K562 (cell line): ENCODE measurements around the gene SYNE1. TPM values are rescaled to one million over a fixed set of nuclear protein-coding genes. Genes with fewer than 3 reads are reported as not detected.

Experiments
- ATAC-seq: fragments of 200-7000 bp; cut with Tn5 transposase; 3 replicates; pipeline ENCODE4 v1.9.1; 2020; ENCODE audit warnings: moderate library complexity
- BruUV-seq: library from RNA; stranded (reverse); fragments of 400-500 nt; replicated peaks from 2 replicates; lab custom pipeline; 2021; lab: Mats Ljungman, UMichigan
- CTCF ChIA-PET: fragments of 300-600 bp; formaldehyde crosslinking; extraction: SDS; loops from one replicate; lab custom pipeline; 2021; ENCODE audit warnings: low intra/inter-chr PET ratio; lab: Yijun Ruan, JAX
- POLR2A ChIA-PET: fragments of 300-600, 350-650 bp; sonication (Branson Sonifier 250); formaldehyde crosslinking; extraction: SDS; loops from one replicate; lab custom pipeline; 2021; ENCODE audit warnings: antibody characterized with exemption, inconsistent platforms; lab: Yijun Ruan, JAX
- DNase-seq, 4 experiments: peaks; one replicate each; pipeline versions ENCODE4 v3.0.0 to v3.0.0-alpha.2; 2011 to 2018; ENCODE audit warnings: low spot score in 3 of 4, mixed read lengths in 3 of 4; ENCODE audit errors: extremely low read depth in 1 of 4
- FAIRE-seq: peaks from 2 replicates; lab custom pipeline; 2011; peaks lifted over from hg19 to GRCh38; lab: Jason Lieb, UNC
- H2AFZ ChIP-seq: 2 replicates; pipeline ENCODE4 v1.6.0; 2011; ENCODE audit warnings: low read depth, low read length, control low read depth, inconsistent platforms
- H3K27ac ChIP-seq: fragments of 200-600 bp; 3 replicates; pipeline ENCODE4 v1.8.0; 2011; ENCODE audit warnings: low read depth, mild to moderate bottlenecking, control low read depth, inconsistent platforms, low read length, moderate library complexity, mixed read lengths; ENCODE audit errors: extremely low read depth
- H3K27me3 ChIP-seq, 2 experiments: fragments of 300-600 bp in 1 of 2; 2 replicates in 1 of 2; 3 replicates in 1 of 2; pipeline versions ENCODE4 v1.6.0 to v1.8.0; 2011; ENCODE audit warnings: inconsistent platforms in 2 of 2, low read length in 2 of 2, mild to moderate bottlenecking in 1 of 2, mixed read lengths in 1 of 2, moderate library complexity in 1 of 2; ENCODE audit not compliant: control insufficient read depth in 2 of 2, insufficient read depth in 2 of 2
- H3K36me3 ChIP-seq: fragments of 300-600 bp; 3 replicates; pipeline ENCODE4 v1.8.0; 2011; ENCODE audit warnings: mild to moderate bottlenecking, low read length, inconsistent platforms; ENCODE audit not compliant: control insufficient read depth, insufficient read depth
- H3K4me1 ChIP-seq, 2 experiments: fragments of 200-600 bp in 1 of 2; replicated peaks in 1 of 2; 2 replicates in 1 of 2; 3 replicates in 1 of 2; pipeline versions ENCODE4 v1.5.1 to v1.8.0; 2011; ENCODE audit warnings: inconsistent platforms in 2 of 2, low read length in 2 of 2, mild to moderate bottlenecking in 1 of 2, mixed read lengths in 1 of 2, moderate library complexity in 1 of 2; ENCODE audit not compliant: control insufficient read depth in 2 of 2, insufficient read depth in 2 of 2
- H3K4me2 ChIP-seq: 2 replicates; pipeline ENCODE4 v1.6.1; 2011; ENCODE audit warnings: low read length, control low read depth, inconsistent platforms, mixed read lengths; ENCODE audit not compliant: insufficient read depth
- H3K4me3 ChIP-seq: fragments of 200-600 bp; sonication (generic), shearing (Covaris generic); 2 replicates; pipeline ENCODE4 v1.5.1; 2016; ENCODE audit warnings: control low read depth, inconsistent platforms
- H3K79me2 ChIP-seq: fragments of 200-600 bp; 3 replicates; pipeline ENCODE4 v1.8.0; 2011; ENCODE audit warnings: low read length, inconsistent platforms; ENCODE audit not compliant: control insufficient read depth, insufficient read depth
- H3K9ac ChIP-seq, 2 experiments: 2 replicates each; pipeline versions ENCODE4 v1.6.0 to v1.6.1; 2011; ENCODE audit warnings: low read depth in 2 of 2, low read length in 2 of 2, control low read depth in 1 of 2, inconsistent platforms in 1 of 2, mild to moderate bottlenecking in 1 of 2, mixed read lengths in 1 of 2; ENCODE audit not compliant: insufficient read depth in 1 of 2
- H3K9me1 ChIP-seq: one replicate; pipeline ENCODE4 v1.6.0; 2011; ENCODE audit warnings: inconsistent platforms, mild to moderate bottlenecking, low read length, moderate library complexity; ENCODE audit not compliant: control insufficient read depth, insufficient read depth
- H3K9me3 ChIP-seq: replicated peaks from 2 replicates; pipeline ENCODE4 v1.5.1; 2011; ENCODE audit warnings: low read depth, low read length, inconsistent platforms; ENCODE audit not compliant: control insufficient read depth, insufficient read depth
- H4K20me1 ChIP-seq: replicated peaks from 2 replicates; pipeline ENCODE4 v1.6.1; 2011; ENCODE audit warnings: low read length, inconsistent platforms, mixed read lengths; ENCODE audit not compliant: control insufficient read depth, insufficient read depth
- BHLHE40 ChIP-seq: IDR thresholded peaks from 2 replicates; pipeline ENCODE4 v1.6.1; 2011; ENCODE audit warnings: low read length, improper control_type of control experiment
- BMI1 ChIP-seq: fragments of 150-350 bp; IDR thresholded peaks from 2 replicates; pipeline ENCODE4 v1.6.1; 2014; ENCODE audit warnings: low read length
- NELFE ChIP-seq: IDR thresholded peaks from 2 replicates; pipeline ENCODE4 v1.6.1; 2011; ENCODE audit warnings: mild to moderate bottlenecking; ENCODE audit not compliant: insufficient read depth, insufficient read length
- PHF21A ChIP-seq: fragments of 450-650 bp; IDR thresholded peaks from 2 replicates; pipeline ENCODE4 v1.6.1; 2017; ENCODE audit warnings: low read depth, borderline replicate concordance
- POLR3A ChIP-seq: IDR thresholded peaks from 2 replicates; pipeline ENCODE4 v1.6.1; 2011; ENCODE audit warnings: borderline replicate concordance, mild to moderate bottlenecking, moderate library complexity; ENCODE audit not compliant: insufficient read length, insufficient read depth; ENCODE audit errors: extremely low read depth
- RNF2 ChIP-seq: sonication (generic); IDR thresholded peaks from 2 replicates; pipeline ENCODE4 v1.6.1; 2016
- SAFB2 ChIP-seq: fragments of 200-400 bp; formaldehyde crosslinking; IDR thresholded peaks from 2 replicates; pipeline ENCODE4 v1.6.1; 2018; ENCODE audit warnings: borderline replicate concordance, low read length, low read depth, moderate library complexity; ENCODE audit not compliant: severe bottlenecking
- WGBS: fragments of 100-300 bp; shearing (Covaris generic); methylation state at CpG from one replicate; pipeline ENCODE4 v1.1.6; 2016; ENCODE audit warnings: low coverage, mixed read lengths; ENCODE audit not compliant: insufficient coverage; ENCODE audit errors: missing lambda C conversion rate; 5-methylcytosine and 5-hydroxymethylcytosine counted together
- in situ Hi-C: fragments of 300-500 bp; cut with MboI; formaldehyde crosslinking; loops from 4 replicates; pipeline ENCODE4 v1.15.0; 2018; ENCODE audit warnings: inconsistent platforms, mixed read lengths
- intact Hi-C: fragments of 100-400 bp; cut with micrococcal nuclease; formaldehyde crosslinking; loops from 2 replicates; pipeline ENCODE4 v1.14.2; 2022
- polyA plus RNA-seq, 8 experiments: library from polyadenylated mRNA; depleted of rRNA in 4 of 8; stranded (reverse) in 5 of 8; unstranded in 3 of 8; fragments of >200 nt; fragmentation: Nextera tagmentation in 2 of 8; fragmentation: Illumina TruSeq in 1 of 8; extraction: Ambion mirVana in 2 of 8; extraction: Trizol in 1 of 8; gene quantifications; 2 replicates each; pipeline versions ENCODE4 v1.2.1 to v1.2.3, GENCODE V29; 2011 to 2014; ENCODE audit warnings: inconsistent platforms in 1 of 8, missing spikeins in 1 of 8
- total RNA-seq, 7 experiments: library from RNA; depleted of rRNA in 6 of 7; stranded (reverse); fragments of >200 nt in 6 of 7; fragmentation: Illumina TruSeq in 2 of 7; extraction: Trizol in 2 of 7; gene quantifications; 2 replicates each; pipeline versions ENCODE4 v1.2.1 to v1.2.3, GENCODE V29; 2011 to 2021; ENCODE audit warnings: low replicate concordance in 1 of 7
- TF ChIP-seq, protein P1 (sequence below): sonication (generic); formaldehyde crosslinking; IDR thresholded peaks from 2 replicates; pipeline ENCODE4 v1.8.0; 2022; ENCODE audit warnings: missing genetic modification reagents, mild to moderate bottlenecking, borderline replicate concordance
- TF ChIP-seq, protein P2 (sequence below), 2 experiments: IDR thresholded peaks; 2 replicates each; pipeline ENCODE4 v1.6.1; 2012; ENCODE audit warnings: improper control_type of control experiment in 2 of 2, low read depth in 2 of 2, low read length in 2 of 2, borderline replicate concordance in 1 of 2

Gene SYNE1
- total and polyA plus RNA-seq, 9 of the 15 experiments (the other 6 are each of a cell fraction or from before 2014, with no cell fraction given): under 0.01 to 0.42 (median 0.08) TPM; not detected in 1

DNA sequence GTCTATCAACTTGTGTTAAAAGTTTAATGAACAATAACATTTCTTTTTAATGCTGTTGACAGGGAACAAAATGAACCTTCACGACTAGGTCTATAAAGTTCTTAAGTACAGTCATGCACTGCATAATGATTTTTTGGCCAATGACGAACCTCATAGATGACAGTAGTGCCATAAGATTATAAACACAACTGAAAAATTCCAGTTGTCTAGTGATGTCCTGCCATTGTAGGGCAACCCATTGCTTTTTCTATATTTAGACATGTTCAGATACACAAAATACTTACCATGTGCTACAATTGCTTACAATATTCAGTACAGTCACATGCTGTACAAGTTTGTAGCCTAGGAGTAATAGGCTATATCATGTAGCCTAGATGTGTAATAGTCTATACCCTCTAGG, 93.6 kb downstream of the SYNE1 start:
- peaks cover 1% of the 10 kb centered on the region; the same call in 1 of the 2 replicates for H3K9me3 ChIP-seq
- H3K36me3 ChIP-seq: no peaks in the 10 kb centered on the region
- POLR2A ChIA-PET: no interaction called here
- DNase-seq (no peak), ATAC-seq (no peak), FAIRE-seq (no peak)
- intact Hi-C loops: no loop called here
- no peaks in the 10 kb centered on the region for H4K20me1 ChIP-seq
- H2AFZ ChIP-seq: no peak overlapping the region
- H3K4me1 ChIP-seq: no peaks in the 10 kb centered on the region
- no peak overlapping the region for H3K4me2 ChIP-seq
- BruUV-seq: no TSS peak
- no peak overlapping the region for H3K9ac ChIP-seq
- TF ChIP-seq SAFB2 (no peak), BMI1 (no peak), PHF21A (no peak), RNF2 (no peak), NELFE (no peak), POLR3A (no peak), BHLHE40 (no peak)
- TF ChIP-seq, protein P1, sequence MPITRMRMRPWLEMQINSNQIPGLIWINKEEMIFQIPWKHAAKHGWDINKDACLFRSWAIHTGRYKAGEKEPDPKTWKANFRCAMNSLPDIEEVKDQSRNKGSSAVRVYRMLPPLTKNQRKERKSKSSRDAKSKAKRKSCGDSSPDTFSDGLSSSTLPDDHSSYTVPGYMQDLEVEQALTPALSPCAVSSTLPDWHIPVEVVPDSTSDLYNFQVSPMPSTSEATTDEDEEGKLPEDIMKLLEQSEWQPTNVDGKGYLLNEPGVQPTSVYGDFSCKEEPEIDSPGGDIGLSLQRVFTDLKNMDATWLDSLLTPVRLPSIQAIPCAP (CRISPR knock-in tag): no peak
- TF ChIP-seq, protein P2, sequence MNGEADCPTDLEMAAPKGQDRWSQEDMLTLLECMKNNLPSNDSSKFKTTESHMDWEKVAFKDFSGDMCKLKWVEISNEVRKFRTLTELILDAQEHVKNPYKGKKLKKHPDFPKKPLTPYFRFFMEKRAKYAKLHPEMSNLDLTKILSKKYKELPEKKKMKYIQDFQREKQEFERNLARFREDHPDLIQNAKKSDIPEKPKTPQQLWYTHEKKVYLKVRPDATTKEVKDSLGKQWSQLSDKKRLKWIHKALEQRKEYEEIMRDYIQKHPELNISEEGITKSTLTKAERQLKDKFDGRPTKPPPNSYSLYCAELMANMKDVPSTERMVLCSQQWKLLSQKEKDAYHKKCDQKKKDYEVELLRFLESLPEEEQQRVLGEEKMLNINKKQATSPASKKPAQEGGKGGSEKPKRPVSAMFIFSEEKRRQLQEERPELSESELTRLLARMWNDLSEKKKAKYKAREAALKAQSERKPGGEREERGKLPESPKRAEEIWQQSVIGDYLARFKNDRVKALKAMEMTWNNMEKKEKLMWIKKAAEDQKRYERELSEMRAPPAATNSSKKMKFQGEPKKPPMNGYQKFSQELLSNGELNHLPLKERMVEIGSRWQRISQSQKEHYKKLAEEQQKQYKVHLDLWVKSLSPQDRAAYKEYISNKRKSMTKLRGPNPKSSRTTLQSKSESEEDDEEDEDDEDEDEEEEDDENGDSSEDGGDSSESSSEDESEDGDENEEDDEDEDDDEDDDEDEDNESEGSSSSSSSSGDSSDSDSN (IDR thresholded peaks at IDR 0.05; ENCODE audit: borderline replicate concordance in 1 of 2, low read depth in 2 of 2, low read length in 2 of 2): no peak
- no peak overlapping the region for H3K4me3 ChIP-seq
- H3K9me1 ChIP-seq: no peaks in the 10 kb centered on the region
- no peak overlapping the region for H3K27ac ChIP-seq
- no peaks in the 10 kb centered on the region for H3K27me3 ChIP-seq
- CTCF ChIA-PET: interaction anchor here (0.6 kb wide), 1 partner anchor 14 kb away, joined by 3 read pairs; no protein-coding TSS in a partner anchor
- WGBS: 0% methylated on average over 2 of the region's 2 CpGs
- in situ Hi-C loops: no loop called here
- no peaks in the 10 kb centered on the region for H3K79me2 ChIP-seq
